Keratinocyte (primary cell): ENCODE results near the gene ZNF202. TPM values are rescaled to one million over a fixed set of nuclear protein-coding genes. Genes with fewer than 3 reads are reported as not detected.

Experiments
- DNase-seq: peaks from one replicate; pipeline ENCODE4 v3.0.0-alpha.2; 2011; ENCODE audit warnings: low read depth, missing footprints, low spot score
- FAIRE-seq: peaks from 2 replicates; lab custom pipeline; 2011; peaks lifted over from hg19 to GRCh38; lab: Jason Lieb, UNC
- H2AFZ ChIP-seq: 2 replicates; pipeline ENCODE4 v1.6.0; 2012; ENCODE audit warnings: low read length, control low read depth, inconsistent platforms; ENCODE audit not compliant: control insufficient read depth
- H3K27ac ChIP-seq: 2 replicates; pipeline ENCODE4 v1.5.1; 2011; ENCODE audit warnings: low read length; ENCODE audit not compliant: control insufficient read depth, insufficient read depth
- H3K27me3 ChIP-seq: 3 replicates; pipeline ENCODE4 v1.6.0; 2011; ENCODE audit warnings: low read length; ENCODE audit not compliant: control insufficient read depth, insufficient read depth; ENCODE audit errors: extremely low read depth
- H3K36me3 ChIP-seq, 2 experiments: 2 replicates in 1 of 2; 3 replicates in 1 of 2; pipeline ENCODE4 v1.5.1; 2011; ENCODE audit warnings: low read length in 2 of 2, mild to moderate bottlenecking in 1 of 2; ENCODE audit not compliant: control insufficient read depth in 2 of 2, insufficient read depth in 2 of 2; ENCODE audit errors: extremely low read depth in 1 of 2
- H3K4me1 ChIP-seq: 3 replicates; pipeline ENCODE4 v1.5.1; 2011; ENCODE audit warnings: low read length; ENCODE audit not compliant: control insufficient read depth, insufficient read depth; ENCODE audit errors: extremely low read depth
- H3K4me2 ChIP-seq: 3 replicates; pipeline ENCODE4 v1.6.0; 2011; ENCODE audit warnings: low read depth, low read length; ENCODE audit not compliant: control insufficient read depth, insufficient read depth; ENCODE audit errors: extremely low read depth
- H3K4me3 ChIP-seq, 3 experiments: fragments of 200-600 bp in 1 of 3; sonication (generic) in 1 of 3; 2 replicates in 2 of 3; 3 replicates in 1 of 3; pipeline ENCODE4 v1.5.1; 2011 to 2016; ENCODE audit warnings: low read length in 3 of 3, mild to moderate bottlenecking in 3 of 3, control low read depth in 2 of 3, inconsistent platforms in 1 of 3, low read depth in 1 of 3, mixed read lengths in 1 of 3, mixed run types in 1 of 3, moderate library complexity in 1 of 3; ENCODE audit not compliant: control insufficient read depth in 2 of 3, insufficient read depth in 2 of 3; ENCODE audit errors: extremely low read depth in 1 of 3
- H3K79me2 ChIP-seq: 2 replicates; pipeline ENCODE4 v1.6.0; 2012; ENCODE audit warnings: low read length; ENCODE audit not compliant: control insufficient read depth, insufficient read depth
- H3K9ac ChIP-seq: 3 replicates; pipeline ENCODE4 v1.6.0; 2011; ENCODE audit warnings: low read length; ENCODE audit not compliant: control insufficient read depth, insufficient read depth; ENCODE audit errors: extremely low read depth
- H3K9me1 ChIP-seq: 3 replicates; pipeline ENCODE4 v1.6.0; 2011; ENCODE audit warnings: low read length; ENCODE audit not compliant: control insufficient read depth, insufficient read depth; ENCODE audit errors: extremely low read depth
- H3K9me3 ChIP-seq: 2 replicates; pipeline ENCODE4 v1.5.1; 2012; ENCODE audit warnings: low read depth, low read length; ENCODE audit not compliant: control insufficient read depth
- H4K20me1 ChIP-seq: 3 replicates; pipeline ENCODE4 v1.6.0; 2011; ENCODE audit warnings: low read length; ENCODE audit not compliant: control insufficient read depth, insufficient read depth; ENCODE audit errors: extremely low read depth
- CTCF ChIP-seq, 3 experiments: IDR thresholded peaks in 1 of 3; conservative IDR thresholded peaks in 1 of 3; optimal IDR thresholded peaks in 1 of 3; 2 replicates in 2 of 3; 3 replicates in 1 of 3; pipeline versions ENCODE3 to v1.5.1; 2011; ENCODE audit warnings: low read length in 3 of 3, mild to moderate bottlenecking in 3 of 3, moderate library complexity in 2 of 3, control low read depth in 1 of 3, inconsistent platforms in 1 of 3; ENCODE audit not compliant: insufficient read depth in 2 of 3; ENCODE audit errors: extremely low read depth in 1 of 3
- EZH2 ChIP-seq: IDR thresholded peaks from one replicate; pipeline ENCODE4 v1.6.1; 2012; ENCODE audit warnings: inconsistent platforms, mild to moderate bottlenecking, low read length, moderate library complexity
- dilution Hi-C: fragments of 300-500 bp; cut with MboI; formaldehyde crosslinking; loops from one replicate; pipeline ENCODE4 v1.7.0; 2020; ENCODE audit warnings: low sequenced_read_pairs; ENCODE audit not compliant: extremely low pct_ligation_motif_present
- polyA plus RNA-seq, 5 experiments: library from polyadenylated mRNA; depleted of rRNA in 3 of 5; stranded (reverse) in 3 of 5; stranded (forward) in 1 of 5; unstranded in 1 of 5; fragments of >200 nt; gene quantifications; 1 replicate in 1 of 5; 2 replicates in 3 of 5; 3 replicates in 1 of 5; pipeline versions ENCODE4 v1.2.1 to v1.2.3, GENCODE V29; 2011 to 2012; ENCODE audit warnings: missing spikeins in 2 of 5, low read depth in 1 of 5, low replicate concordance in 1 of 5

The ZNF202 gene
- polyA plus RNA-seq, 1 donor (not counting 4 experiments of a cell fraction or from before 2014, with no cell fraction given) = 11.4 TPM

GRCh38 chr11:123729602-123730001, 11.9 kb downstream of the ZNF202 start:
- H3K9ac ChIP-seq = no peak overlapping the region
- H3K27ac ChIP-seq = no peak overlapping the region
- no peak for TF ChIP-seq EZH2
- no peak for TF ChIP-seq CTCF (optimal IDR thresholded peaks at IDR 0.05 in 1 of 3, IDR thresholded peaks at IDR 0.05 in 1 of 3, conservative IDR thresholded peaks at IDR 0.05 in 1 of 3; ENCODE audit: extremely low read depth in 1 of 3, insufficient read depth in 2 of 3, low read length in 3 of 3)
- dilution Hi-C loops = no loop called here
- DNase-seq = no peak
- no peaks in the 10 kb centered on the region for H3K4me1 ChIP-seq
- no peaks in the 10 kb centered on the region for H3K27me3 ChIP-seq
- H2AFZ ChIP-seq = no peak overlapping the region
- no peak overlapping the region for H3K4me2 ChIP-seq
- peaks cover 7% of the 10 kb centered on the region for H3K9me3 ChIP-seq
- H3K79me2 ChIP-seq = peaks cover 15% of the 10 kb centered on the region
- no peaks in the 10 kb centered on the region for H3K9me1 ChIP-seq
- peaks cover 2% of the 10 kb centered on the region for H4K20me1 ChIP-seq
- peaks cover 45 to 54% of the 10 kb centered on the region in 2 experiments for H3K36me3 ChIP-seq
- no peak overlapping the region for H3K4me3 ChIP-seq
- FAIRE-seq = no peak

- dilution Hi-C loops = no loop called here
- Histone ChIP-seq H3K36me3 (peaks cover 42 to 51% of the 10 kb centered on the region in 2 experiments), H3K27ac (no peak overlapping the region)
Observed at GRCh38 chr11:123725995-123726655, 15.3 kb downstream of the ZNF202 start.

More at GRCh38 chr11:123725995-123726655, 15.3 kb downstream of the ZNF202 start:
- Histone ChIP-seq H3K9me3 (peaks cover 7% of the 10 kb centered on the region), H3K79me2 (no peaks in the 10 kb centered on the region), H3K27me3 (no peaks in the 10 kb centered on the region), H3K4me1 (no peaks in the 10 kb centered on the region), H3K9me1 (no peaks in the 10 kb centered on the region), H3K9ac (no peak overlapping the region), H3K4me3 (no peak overlapping the region), H4K20me1 (no peaks in the 10 kb centered on the region), H2AFZ (no peak overlapping the region), H3K4me2 (no peak overlapping the region)
- FAIRE-seq (no peak), DNase-seq (no peak)
- TF ChIP-seq EZH2 (no peak), CTCF (optimal IDR thresholded peaks at IDR 0.05 in 1 of 3, IDR thresholded peaks at IDR 0.05 in 1 of 3, conservative IDR thresholded peaks at IDR 0.05 in 1 of 3; ENCODE audit: extremely low read depth in 1 of 3, insufficient read depth in 2 of 3, low read length in 3 of 3) (no peak)
